ENCODE data around the gene SYMPK.
A peak's percentile ranks its signal among the peaks of the same experiment; 100 is the strongest.
"Not testable (repeated sequence)": the region's sequence is repeated elsewhere in the genome, so short reads cannot be mapped to it uniquely, and the experiment has no call there.

Gene SYMPK

GRCh38 chr19:45804140-45804958 lies 58.6 kb downstream of the SYMPK start:
- no peak for TF ChIP-seq CTCF (conservative IDR thresholded peaks at IDR 0.05)

GRCh38 chr19:45801603-45802175 lies 61.3 kb downstream of the SYMPK start:
- no peak for TF ChIP-seq CTCF (conservative IDR thresholded peaks at IDR 0.05)
- H3K27ac ChIP-seq = no peak overlapping the region

More at GRCh38 chr19:45804140-45804958, 58.6 kb downstream of the SYMPK start:
- H3K27ac ChIP-seq = no peak overlapping the region

GRCh38 chr19:45800070-45800553 lies 62.8 kb downstream of the SYMPK start:
- no peak for TF ChIP-seq CTCF (conservative IDR thresholded peaks at IDR 0.05)
- no peak overlapping the region for H3K27ac ChIP-seq

- not testable (repeated sequence) for H3K27ac ChIP-seq
Measured at GRCh38 chr19:45799541-45799940, 63.4 kb downstream of the SYMPK start.

GRCh38 chr19:45798995-45799517 lies 63.9 kb downstream of the SYMPK start:
- peak; percentile 92 for TF ChIP-seq CTCF (conservative IDR thresholded peaks at IDR 0.05)
- no peak overlapping the region for H3K27ac ChIP-seq

- no peak overlapping the region for H3K27ac ChIP-seq
- TF ChIP-seq CTCF (conservative IDR thresholded peaks at IDR 0.05) = no peak
Measured at GRCh38 chr19:45794627-45795026, 68.3 kb downstream of the SYMPK start.

GRCh38 chr19:45793876-45794275 lies 69.1 kb downstream of the SYMPK start:
- TF ChIP-seq CTCF (conservative IDR thresholded peaks at IDR 0.05) = no peak
- no peak overlapping the region for H3K27ac ChIP-seq

- no peak for TF ChIP-seq CTCF (conservative IDR thresholded peaks at IDR 0.05)
- no peak overlapping the region for H3K27ac ChIP-seq
Measured at GRCh38 chr19:45793178-45793564, 69.8 kb downstream of the SYMPK start.
